ENCODE results near the gene IP6K2.

The IP6K2 gene

DNA sequence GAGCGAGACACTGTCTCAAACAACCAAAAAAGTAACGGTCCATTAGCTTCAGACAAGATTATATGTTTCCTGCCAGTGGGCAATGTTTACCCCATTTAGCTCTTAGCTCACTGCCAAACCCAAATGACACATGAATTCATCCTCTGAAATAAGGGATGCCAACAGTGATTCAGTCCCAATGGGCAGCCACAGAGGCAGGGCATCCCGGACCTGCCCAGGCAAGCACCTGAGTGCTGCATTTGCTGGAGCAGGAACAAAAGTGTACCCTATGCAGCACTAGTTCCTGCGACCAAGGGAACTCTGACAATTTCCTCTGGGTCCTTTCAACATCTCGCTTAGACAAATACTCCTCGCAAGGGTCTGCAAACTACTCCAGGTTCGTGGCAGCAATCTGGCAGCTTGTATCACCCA lies 8.0 kb downstream of the IP6K2 start:
- DNase-seq = no peak
- H3K36me3 Mint-ChIP-seq (ENCODE audit: low read depth) = peaks cover 78% of the 10 kb centered on the region
- H3K9me3 Mint-ChIP-seq = peaks cover 5% of the 10 kb centered on the region
- no peaks in the 10 kb centered on the region for H3K27me3 Mint-ChIP-seq (ENCODE audit: low read depth, poor library complexity)
- no peak overlapping the region for H3K4me3 Mint-ChIP-seq
- H3K4me1 Mint-ChIP-seq = peaks cover 38% of the 10 kb centered on the region
- H3K27ac Mint-ChIP-seq = peak overlapping the region; percentile 86
- TF ChIP-seq, protein P1, sequence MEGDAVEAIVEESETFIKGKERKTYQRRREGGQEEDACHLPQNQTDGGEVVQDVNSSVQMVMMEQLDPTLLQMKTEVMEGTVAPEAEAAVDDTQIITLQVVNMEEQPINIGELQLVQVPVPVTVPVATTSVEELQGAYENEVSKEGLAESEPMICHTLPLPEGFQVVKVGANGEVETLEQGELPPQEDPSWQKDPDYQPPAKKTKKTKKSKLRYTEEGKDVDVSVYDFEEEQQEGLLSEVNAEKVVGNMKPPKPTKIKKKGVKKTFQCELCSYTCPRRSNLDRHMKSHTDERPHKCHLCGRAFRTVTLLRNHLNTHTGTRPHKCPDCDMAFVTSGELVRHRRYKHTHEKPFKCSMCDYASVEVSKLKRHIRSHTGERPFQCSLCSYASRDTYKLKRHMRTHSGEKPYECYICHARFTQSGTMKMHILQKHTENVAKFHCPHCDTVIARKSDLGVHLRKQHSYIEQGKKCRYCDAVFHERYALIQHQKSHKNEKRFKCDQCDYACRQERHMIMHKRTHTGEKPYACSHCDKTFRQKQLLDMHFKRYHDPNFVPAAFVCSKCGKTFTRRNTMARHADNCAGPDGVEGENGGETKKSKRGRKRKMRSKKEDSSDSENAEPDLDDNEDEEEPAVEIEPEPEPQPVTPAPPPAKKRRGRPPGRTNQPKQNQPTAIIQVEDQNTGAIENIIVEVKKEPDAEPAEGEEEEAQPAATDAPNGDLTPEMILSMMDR (IDR thresholded peaks at IDR 0.05) = no peak

DNA sequence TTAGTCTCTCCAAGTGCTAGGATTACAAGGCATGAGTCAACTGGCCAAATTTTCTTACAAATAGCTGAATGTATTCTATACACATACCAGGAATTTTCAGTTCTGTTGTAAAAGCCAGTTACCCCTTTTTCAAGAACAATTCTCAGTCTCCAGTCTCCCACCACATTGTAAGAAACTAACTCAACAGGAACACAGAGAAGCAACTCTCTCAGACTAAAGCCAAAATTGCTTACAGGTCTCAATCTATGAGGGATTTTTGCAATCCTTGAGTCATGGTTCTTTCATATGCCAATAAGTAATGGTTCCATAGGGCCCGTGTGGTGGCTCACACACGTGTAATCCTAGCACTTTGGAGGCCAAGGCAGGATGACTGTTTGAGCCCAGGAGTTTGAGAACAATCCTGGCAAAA lies 8.5 kb downstream of the IP6K2 start:
- Mint-ChIP-seq H3K4me1 (peaks cover 35% of the 10 kb centered on the region), H3K4me3 (no peak overlapping the region), H3K36me3 (ENCODE audit: low read depth) (peaks cover 77% of the 10 kb centered on the region), H3K27ac (peak overlapping the region; percentile 79), H3K9me3 (peaks cover 6% of the 10 kb centered on the region), H3K27me3 (ENCODE audit: low read depth, poor library complexity) (no peaks in the 10 kb centered on the region)
- TF ChIP-seq, protein P1 (IDR thresholded peaks at IDR 0.05) = no peak
- DNase-seq = no peak

DNA sequence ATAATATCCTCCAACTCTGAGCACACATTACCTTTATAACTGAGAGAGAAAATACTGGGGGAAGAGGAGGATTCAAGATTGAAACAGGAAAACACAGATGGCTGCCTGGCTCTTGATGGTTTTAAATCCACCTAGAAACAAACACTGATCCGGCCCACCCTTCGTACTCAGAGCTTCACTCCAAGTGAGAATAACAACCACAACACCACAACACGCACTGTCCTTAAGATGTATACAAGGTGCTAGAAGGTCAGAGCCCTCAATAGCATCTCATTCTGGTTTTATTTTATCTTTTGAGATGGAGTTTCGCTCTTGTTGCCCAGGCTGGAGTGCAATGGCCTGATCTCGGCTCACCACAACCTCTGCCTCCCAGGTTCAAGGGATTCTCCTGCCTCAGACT lies 9.9 kb downstream of the IP6K2 start:
- Mint-ChIP-seq H3K27ac (no peak overlapping the region), H3K27me3 (ENCODE audit: low read depth, poor library complexity) (no peaks in the 10 kb centered on the region), H3K4me3 (no peak overlapping the region), H3K36me3 (ENCODE audit: low read depth) (peaks cover 82% of the 10 kb centered on the region), H3K9me3 (peaks cover 6% of the 10 kb centered on the region), H3K4me1 (peaks cover 29% of the 10 kb centered on the region)
- TF ChIP-seq, protein P1 (IDR thresholded peaks at IDR 0.05) = no peak
- DNase-seq = no peak

DNA sequence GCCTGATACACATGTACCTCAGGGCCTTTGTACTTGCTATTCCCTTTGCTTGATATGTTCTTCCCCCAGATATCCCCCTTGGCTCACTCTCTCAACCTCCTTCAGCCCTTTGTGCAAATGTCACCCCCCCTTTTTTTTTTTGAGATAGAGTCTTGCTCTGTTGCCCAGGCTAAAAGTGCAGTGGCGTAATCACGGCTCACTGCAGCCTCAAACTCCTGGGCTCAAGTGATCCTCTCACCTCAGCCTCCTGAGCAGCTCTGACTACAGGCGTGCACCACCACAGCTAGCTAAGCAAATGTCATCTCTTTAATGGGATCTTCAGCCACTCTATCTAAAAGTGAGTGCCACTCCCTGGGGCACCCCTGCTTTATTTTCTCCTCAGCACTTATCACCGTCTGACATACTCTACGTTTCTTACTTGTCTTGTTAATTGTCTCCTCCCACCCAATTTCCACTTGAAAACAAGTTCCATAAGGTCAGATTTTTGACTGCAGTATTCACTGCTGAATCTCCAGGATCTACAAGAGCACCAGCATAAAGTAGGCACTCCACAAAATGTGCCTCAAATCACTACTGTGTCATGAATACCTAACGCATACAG lies 14.6 kb downstream of the IP6K2 start:
- DNase-seq = no peak
- peak overlapping the region; percentile 8 for H3K27ac Mint-ChIP-seq
- H3K9me3 Mint-ChIP-seq = peaks cover 6% of the 10 kb centered on the region
- no peak overlapping the region for H3K4me3 Mint-ChIP-seq
- no peaks in the 10 kb centered on the region for H3K4me1 Mint-ChIP-seq
- H3K27me3 Mint-ChIP-seq (ENCODE audit: low read depth, poor library complexity) = no peaks in the 10 kb centered on the region
- TF ChIP-seq, protein P1 (IDR thresholded peaks at IDR 0.05) = no peak
- peaks cover 73% of the 10 kb centered on the region for H3K36me3 Mint-ChIP-seq (ENCODE audit: low read depth)

DNA sequence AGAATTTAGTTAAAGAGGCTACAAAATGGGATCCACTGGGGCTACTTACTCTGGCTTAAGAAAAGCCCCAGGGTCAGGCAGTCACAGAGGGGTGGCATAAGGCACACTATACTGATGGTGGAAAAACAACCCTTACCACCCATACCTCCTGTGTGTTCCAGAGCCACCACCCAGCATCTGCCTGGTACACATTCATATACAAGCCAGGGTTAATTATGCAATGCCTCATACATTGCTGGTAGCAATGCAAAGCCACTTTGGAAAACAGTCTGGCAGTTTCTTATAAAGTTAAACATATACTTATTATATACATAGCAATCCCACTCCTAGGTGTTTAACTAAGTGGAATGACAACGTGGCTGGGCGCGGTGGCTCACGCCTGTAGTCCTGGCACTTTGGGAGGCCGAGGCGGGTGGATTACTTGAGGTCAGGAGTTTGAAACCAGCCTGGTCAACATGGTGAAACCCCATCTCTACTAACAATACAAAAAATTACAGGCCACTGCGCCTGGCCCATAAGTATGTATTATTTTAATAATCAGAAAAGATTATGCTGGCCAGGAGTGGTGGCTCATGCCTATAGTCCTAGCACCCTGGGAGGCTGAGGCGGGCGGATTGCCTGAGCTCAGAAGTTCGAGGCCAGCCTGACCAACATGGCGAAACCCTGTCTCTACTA lies 16.2 kb downstream of the IP6K2 start:
- Mint-ChIP-seq H3K4me3 (no peak overlapping the region), H3K27me3 (ENCODE audit: low read depth, poor library complexity) (no peaks in the 10 kb centered on the region), H3K27ac (no peak overlapping the region), H3K4me1 (peaks cover 8% of the 10 kb centered on the region), H3K36me3 (ENCODE audit: low read depth) (peaks cover 66% of the 10 kb centered on the region), H3K9me3 (peaks cover 6% of the 10 kb centered on the region)
- TF ChIP-seq, protein P1 (IDR thresholded peaks at IDR 0.05) = no peak
- DNase-seq = no peak

DNA sequence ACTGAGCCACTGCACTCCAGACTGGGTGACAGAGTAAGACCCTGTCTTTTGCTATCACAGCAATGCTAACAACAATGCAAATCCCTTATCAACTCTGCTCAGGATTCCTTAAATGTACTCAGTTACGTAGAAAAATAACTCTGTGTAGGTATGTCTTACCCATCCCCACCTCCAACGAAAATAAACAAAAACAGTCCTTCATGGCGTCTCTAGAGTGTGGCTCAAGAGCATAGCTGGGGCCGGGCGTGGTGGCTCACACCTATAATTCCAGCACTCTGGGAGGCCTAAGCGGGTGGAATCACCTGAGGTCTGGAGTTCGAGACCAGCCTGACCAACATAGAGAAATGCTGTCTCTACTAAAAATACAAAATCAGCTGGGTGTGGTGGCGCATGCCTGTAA lies 18.1 kb downstream of the IP6K2 start:
- no peak overlapping the region for H3K27ac Mint-ChIP-seq
- H3K9me3 Mint-ChIP-seq = no peaks in the 10 kb centered on the region
- H3K4me1 Mint-ChIP-seq = peaks cover 20% of the 10 kb centered on the region

More for the DNA sequence above, 18.1 kb downstream of the IP6K2 start:
- no peaks in the 10 kb centered on the region for H3K27me3 Mint-ChIP-seq (ENCODE audit: low read depth, poor library complexity)
- peaks cover 65% of the 10 kb centered on the region for H3K36me3 Mint-ChIP-seq (ENCODE audit: low read depth)
- no peak overlapping the region for H3K4me3 Mint-ChIP-seq
- no peak for DNase-seq
- TF ChIP-seq, protein P1 (IDR thresholded peaks at IDR 0.05) = no peak

Data from nephron progenitor cell (in vitro differentiated cells).